H1 (cell line): Measurements from ENCODE around the gene SLC15A4. TPM values are rescaled to one million over a fixed set of nuclear protein-coding genes. Genes with fewer than 3 reads are reported as not detected.

Experiments
- GABPA ChIP-seq: IDR thresholded peaks from 2 replicates; pipeline ENCODE4 v1.6.1; 2011; ENCODE audit warnings: mild to moderate bottlenecking, low read length, moderate library complexity, borderline replicate concordance; ENCODE audit not compliant: insufficient read depth
- NRF1 ChIP-seq: IDR thresholded peaks from 2 replicates; pipeline ENCODE4 v1.6.1; 2011; ENCODE audit warnings: mild to moderate bottlenecking, low read depth, low read length, improper control_type of control experiment
- SUZ12 ChIP-seq: fragments of 200-600 bp; sonication (generic); IDR thresholded peaks from 2 replicates; pipeline ENCODE4 v1.6.1; 2012; ENCODE audit warnings: mild to moderate bottlenecking, inconsistent platforms, low read length, moderate library complexity, mixed read lengths
- TBP ChIP-seq: IDR thresholded peaks from 2 replicates; pipeline ENCODE4 v1.6.1; 2011; ENCODE audit warnings: low read depth, low read length, improper control_type of control experiment
- polyA plus RNA-seq, 7 experiments: library from polyadenylated mRNA; depleted of rRNA in 3 of 7; stranded (reverse) in 5 of 7; unstranded in 2 of 7; fragments of >200 nt in 5 of 7; fragments of 200-250 nt in 2 of 7; gene quantifications; 1 replicate in 5 of 7; 2 replicates in 1 of 7; 4 replicates in 1 of 7; pipeline versions ENCODE4 v1.2.1 to v1.2.3, GENCODE V29; 2011 to 2013; ENCODE audit warnings: missing spikeins in 2 of 7, mixed read lengths in 2 of 7
- total RNA-seq: library from RNA; stranded (reverse); fragmentation: NEBNext Ultra II Directional; extraction: Animal tissue kit (Norgen Biotek cat#: 25700); gene quantifications from 2 replicates; pipeline ENCODE4 v1.2.1, GENCODE V29; 2021

SLC15A4 gene
- total and polyA plus RNA-seq, 2 of the 8 experiments (the other 6 are each of a cell fraction or from before 2014, with no cell fraction given): 22.7 to 26.6 TPM

DNA sequence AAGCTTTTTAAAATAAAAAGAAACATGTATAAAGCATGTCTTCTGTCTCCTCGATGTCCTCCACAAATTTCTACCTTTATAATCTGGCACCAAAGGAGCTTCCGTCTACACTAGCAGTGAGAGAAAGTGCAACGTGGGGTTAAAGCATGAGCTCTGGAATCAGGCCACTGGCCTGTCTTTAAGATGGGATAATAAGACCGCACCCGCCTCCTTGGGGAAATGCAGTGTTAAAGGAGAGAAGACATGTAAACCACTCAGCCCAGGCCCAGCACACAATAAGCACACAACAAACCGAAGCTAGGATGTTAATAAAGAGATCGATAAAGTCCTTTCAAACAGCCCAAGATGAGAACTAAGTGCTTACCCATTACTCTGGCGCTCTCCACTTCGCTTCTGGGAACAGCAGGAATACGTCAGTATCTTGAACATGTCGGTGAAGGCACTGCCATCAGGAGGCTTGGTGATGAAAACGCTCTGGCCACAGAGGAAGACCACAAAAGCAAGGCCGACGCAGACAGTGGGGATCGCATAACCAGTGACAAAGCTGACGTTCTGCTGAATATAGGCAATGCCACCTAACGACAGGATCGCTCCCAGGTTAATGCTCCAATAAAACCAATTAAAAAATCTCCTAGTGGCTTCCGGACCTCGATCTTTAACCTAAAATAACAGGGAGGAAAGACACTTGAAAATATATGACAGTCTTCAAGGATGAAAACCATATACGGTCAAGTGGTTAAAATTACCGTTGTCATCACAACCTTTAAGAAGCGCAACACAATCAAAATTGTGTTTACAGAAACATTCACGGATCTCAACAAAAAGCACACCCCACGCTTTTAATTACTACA lies 9.1 kb downstream of the SLC15A4 start (continued):
- no peak for TF ChIP-seq NRF1
- no peak for TF ChIP-seq TBP
- TF ChIP-seq SUZ12: no peak
- no peak for TF ChIP-seq GABPA
